Activated effector memory CD4-positive, alpha-beta T cell treated with Interleukin-2 at 50 U/mL for 16 hours (primary cell): ENCODE data around the gene TMEM47.

ENCODE experiments used
- DNase-seq: peaks from one replicate; pipeline ENCODE4 v3.0.0-alpha.2; 2020

TMEM47 gene

DNA sequence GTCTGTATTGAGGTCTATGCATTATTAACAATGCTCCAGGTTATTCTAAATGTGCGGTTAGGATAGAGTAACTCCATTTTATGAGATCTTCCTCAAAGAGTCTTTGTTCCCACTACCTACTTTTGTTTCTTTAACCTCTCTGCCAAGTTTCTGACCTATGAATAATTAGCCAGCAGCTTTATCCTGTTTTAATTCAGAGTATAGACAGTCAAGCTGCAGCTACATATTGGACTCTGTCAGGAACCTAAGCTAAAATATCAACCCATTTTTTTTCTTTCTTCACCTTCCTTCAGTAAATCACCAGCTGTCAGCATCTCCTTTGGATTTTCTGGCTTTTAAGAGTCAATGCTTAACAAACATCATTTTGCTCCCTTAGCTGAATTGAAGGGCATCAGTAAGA lies 72.3 kb downstream of the TMEM47 start:
- no peak for DNase-seq

DNA sequence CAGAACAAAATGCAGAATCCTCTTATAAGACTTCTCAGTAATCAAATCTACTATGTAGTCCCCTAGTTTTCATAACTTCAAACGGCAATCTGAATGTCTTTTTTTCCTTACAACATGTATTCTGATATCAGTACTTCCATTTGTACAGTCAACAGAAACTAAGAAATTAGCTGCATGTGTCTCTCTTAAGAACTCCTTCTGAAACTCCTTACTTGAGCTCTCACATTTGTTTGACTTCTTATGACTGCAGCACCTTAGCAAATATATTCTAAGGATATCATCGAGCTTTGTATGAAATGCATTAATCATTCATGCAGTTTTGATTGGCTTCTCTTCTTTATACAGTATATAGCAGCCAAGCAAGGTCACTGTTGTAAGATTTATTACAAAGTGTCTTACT lies 77.0 kb downstream of the TMEM47 start:
- no peak for DNase-seq

DNA sequence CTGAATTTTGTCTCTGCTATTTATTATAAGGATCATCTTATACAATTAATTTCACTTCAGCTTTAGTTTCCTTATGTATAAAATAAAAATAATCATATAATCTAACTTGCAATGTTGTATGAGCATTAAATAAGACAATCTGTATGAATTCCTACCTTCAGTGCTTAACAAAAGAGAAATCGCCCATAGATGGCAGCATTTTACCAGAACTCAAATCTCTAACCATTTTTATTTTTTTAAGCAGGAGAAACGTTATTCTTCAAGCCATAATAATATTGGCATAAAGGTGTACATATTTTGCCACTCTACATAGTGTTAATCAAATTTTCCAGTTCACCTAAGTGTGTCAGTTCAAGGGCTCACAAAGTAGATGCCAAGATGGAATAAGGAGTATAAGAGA lies 78.8 kb downstream of the TMEM47 start:
- DNase-seq = no peak
